HL-60 (cell line): Measurements from ENCODE around the gene MINDY1.

Experiments used
- DNase-seq, 2 experiments: peaks; one replicate each; pipeline ENCODE4 v3.0.0-alpha.2; 2010 to 2020; ENCODE audit warnings: low read depth in 1 of 2, low spot score in 1 of 2
- H3K27ac ChIP-seq: fragments of 250-450 bp; sonication (Bioruptor Pico); replicated peaks from 2 replicates; pipeline ENCODE4 v1.5.1; 2020; ENCODE audit warnings: mild to moderate bottlenecking, moderate library complexity
- H3K27me3 ChIP-seq: fragments of 250-450 bp; sonication (Bioruptor Pico); 2 replicates; pipeline ENCODE4 v1.5.1; 2021; ENCODE audit warnings: mild to moderate bottlenecking, moderate library complexity; ENCODE audit not compliant: insufficient read depth, poor library complexity, severe bottlenecking
- H3K4me3 ChIP-seq: replicated peaks from 2 replicates; pipeline ENCODE4 v1.5.1; 2011; ENCODE audit warnings: mild to moderate bottlenecking, control low read depth, low read length; ENCODE audit not compliant: insufficient read depth
- GABPA ChIP-seq: IDR thresholded peaks from 2 replicates; pipeline ENCODE4 v1.6.1; 2012; ENCODE audit warnings: low read depth
- POLR2AphosphoS5 ChIP-seq: IDR thresholded peaks from 2 replicates; pipeline ENCODE4 v1.6.1; 2012; ENCODE audit warnings: low read depth
- SPI1 ChIP-seq: IDR thresholded peaks from 2 replicates; pipeline ENCODE4 v1.6.1; 2012; ENCODE audit warnings: low read depth, mild to moderate bottlenecking, borderline replicate concordance
- TF ChIP-seq, protein P1 (sequence below): IDR thresholded peaks from 2 replicates; pipeline ENCODE4 v1.6.1; 2012; ENCODE audit warnings: low read depth; ENCODE audit not compliant: insufficient replicate concordance
- TF ChIP-seq, protein P2 (sequence below): IDR thresholded peaks from one replicate; pipeline ENCODE4 v1.5.1; 2011; ENCODE audit warnings: low read length, control low read depth, inconsistent platforms; ENCODE audit not compliant: insufficient read depth

The MINDY1 gene

GRCh38 chr1:151012684-151013471 lies 6.2 kb upstream of the MINDY1 start:
- H3K27ac ChIP-seq: no peak overlapping the region
- H3K4me3 ChIP-seq: no peak overlapping the region
- TF ChIP-seq, protein P1, sequence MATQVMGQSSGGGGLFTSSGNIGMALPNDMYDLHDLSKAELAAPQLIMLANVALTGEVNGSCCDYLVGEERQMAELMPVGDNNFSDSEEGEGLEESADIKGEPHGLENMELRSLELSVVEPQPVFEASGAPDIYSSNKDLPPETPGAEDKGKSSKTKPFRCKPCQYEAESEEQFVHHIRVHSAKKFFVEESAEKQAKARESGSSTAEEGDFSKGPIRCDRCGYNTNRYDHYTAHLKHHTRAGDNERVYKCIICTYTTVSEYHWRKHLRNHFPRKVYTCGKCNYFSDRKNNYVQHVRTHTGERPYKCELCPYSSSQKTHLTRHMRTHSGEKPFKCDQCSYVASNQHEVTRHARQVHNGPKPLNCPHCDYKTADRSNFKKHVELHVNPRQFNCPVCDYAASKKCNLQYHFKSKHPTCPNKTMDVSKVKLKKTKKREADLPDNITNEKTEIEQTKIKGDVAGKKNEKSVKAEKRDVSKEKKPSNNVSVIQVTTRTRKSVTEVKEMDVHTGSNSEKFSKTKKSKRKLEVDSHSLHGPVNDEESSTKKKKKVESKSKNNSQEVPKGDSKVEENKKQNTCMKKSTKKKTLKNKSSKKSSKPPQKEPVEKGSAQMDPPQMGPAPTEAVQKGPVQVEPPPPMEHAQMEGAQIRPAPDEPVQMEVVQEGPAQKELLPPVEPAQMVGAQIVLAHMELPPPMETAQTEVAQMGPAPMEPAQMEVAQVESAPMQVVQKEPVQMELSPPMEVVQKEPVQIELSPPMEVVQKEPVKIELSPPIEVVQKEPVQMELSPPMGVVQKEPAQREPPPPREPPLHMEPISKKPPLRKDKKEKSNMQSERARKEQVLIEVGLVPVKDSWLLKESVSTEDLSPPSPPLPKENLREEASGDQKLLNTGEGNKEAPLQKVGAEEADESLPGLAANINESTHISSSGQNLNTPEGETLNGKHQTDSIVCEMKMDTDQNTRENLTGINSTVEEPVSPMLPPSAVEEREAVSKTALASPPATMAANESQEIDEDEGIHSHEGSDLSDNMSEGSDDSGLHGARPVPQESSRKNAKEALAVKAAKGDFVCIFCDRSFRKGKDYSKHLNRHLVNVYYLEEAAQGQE: no peak
- no peaks in the 10 kb centered on the region for H3K27me3 ChIP-seq
- no peak for DNase-seq

DNA sequence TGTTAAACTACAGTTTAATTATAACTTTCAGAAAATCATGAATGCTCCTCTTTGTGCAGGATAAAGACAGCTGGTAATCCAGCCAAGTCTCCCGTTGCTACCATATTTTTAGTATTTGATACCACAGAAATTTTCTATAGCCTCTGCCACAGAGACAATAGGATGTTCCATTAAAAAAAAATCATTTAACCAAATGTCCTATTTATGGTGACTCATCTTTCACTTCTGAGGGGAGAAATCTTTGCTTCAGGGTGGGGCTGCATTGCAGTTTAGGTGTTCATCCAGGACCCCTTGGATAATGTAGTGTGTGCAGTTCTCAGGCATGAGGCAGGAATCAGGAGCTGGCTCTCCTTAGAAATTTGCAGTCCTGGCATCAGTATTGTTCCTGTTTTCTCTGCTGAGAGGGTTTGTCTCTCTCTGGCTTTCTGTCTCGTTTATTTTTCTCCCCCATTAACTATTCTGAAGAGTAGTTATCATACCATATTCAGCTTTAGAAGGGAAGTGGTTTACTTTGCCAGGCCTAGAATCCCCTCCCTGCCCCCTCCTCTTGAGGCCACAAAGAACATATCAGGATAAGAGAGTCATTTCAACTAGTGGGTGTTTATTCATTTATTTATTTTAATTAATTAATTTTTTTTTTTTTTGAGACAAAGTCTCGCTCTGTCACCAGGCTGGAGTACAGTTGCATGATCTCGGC lies 4.6 kb upstream of the MINDY1 start:
- DNase-seq: peak in 1 of 2 experiments; percentile 9
- Histone ChIP-seq H3K27me3 (no peaks in the 10 kb centered on the region), H3K4me3 (no peak overlapping the region), H3K27ac (no peak overlapping the region)
- TF ChIP-seq GABPA (no peak), SPI1 (peak; percentile 12; the same call in 1 of the 2 replicates)

DNA sequence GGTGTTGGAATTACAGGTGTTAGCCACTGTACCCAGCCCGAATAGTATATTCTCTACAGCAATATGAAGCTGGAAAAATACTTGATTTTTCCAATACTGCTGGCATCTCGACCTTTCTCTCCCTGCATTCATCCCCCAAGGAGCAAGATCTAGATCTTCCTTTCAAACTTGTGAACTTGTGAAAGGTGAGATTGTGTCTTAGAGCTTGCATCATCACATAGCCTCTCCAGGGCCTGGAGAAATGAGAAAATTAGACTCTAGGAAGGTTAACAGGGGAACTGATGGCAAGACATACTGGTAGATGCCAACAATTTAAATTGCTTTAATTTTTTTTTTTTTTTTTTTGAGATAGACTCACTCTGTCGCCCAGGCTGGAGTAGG lies 3.6 kb upstream of the MINDY1 start:
- Histone ChIP-seq H3K4me3 (no peak overlapping the region), H3K27ac (no peak overlapping the region), H3K27me3 (no peaks in the 10 kb centered on the region)
- no peak for DNase-seq
- TF ChIP-seq GABPA (no peak), POLR2AphosphoS5 (no peak), SPI1 (no peak)
- TF ChIP-seq, protein P1: no peak
- TF ChIP-seq, protein P2, sequence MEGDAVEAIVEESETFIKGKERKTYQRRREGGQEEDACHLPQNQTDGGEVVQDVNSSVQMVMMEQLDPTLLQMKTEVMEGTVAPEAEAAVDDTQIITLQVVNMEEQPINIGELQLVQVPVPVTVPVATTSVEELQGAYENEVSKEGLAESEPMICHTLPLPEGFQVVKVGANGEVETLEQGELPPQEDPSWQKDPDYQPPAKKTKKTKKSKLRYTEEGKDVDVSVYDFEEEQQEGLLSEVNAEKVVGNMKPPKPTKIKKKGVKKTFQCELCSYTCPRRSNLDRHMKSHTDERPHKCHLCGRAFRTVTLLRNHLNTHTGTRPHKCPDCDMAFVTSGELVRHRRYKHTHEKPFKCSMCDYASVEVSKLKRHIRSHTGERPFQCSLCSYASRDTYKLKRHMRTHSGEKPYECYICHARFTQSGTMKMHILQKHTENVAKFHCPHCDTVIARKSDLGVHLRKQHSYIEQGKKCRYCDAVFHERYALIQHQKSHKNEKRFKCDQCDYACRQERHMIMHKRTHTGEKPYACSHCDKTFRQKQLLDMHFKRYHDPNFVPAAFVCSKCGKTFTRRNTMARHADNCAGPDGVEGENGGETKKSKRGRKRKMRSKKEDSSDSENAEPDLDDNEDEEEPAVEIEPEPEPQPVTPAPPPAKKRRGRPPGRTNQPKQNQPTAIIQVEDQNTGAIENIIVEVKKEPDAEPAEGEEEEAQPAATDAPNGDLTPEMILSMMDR: no peak

- Histone ChIP-seq H3K27ac (no peak overlapping the region), H3K27me3 (no peaks in the 10 kb centered on the region), H3K4me3 (no peak overlapping the region)
- no peak for DNase-seq
- TF ChIP-seq SPI1: no peak
- no peak for TF ChIP-seq POLR2AphosphoS5
- TF ChIP-seq, protein P1: no peak
Measured at GRCh38 chr1:151009674-151010345, 3.1 kb upstream of the MINDY1 start.
